Measurements from ENCODE around the gene DNAAF9.

Gene DNAAF9

GRCh38 chr20:3367089-3367488 is 40.4 kb downstream of the DNAAF9 start:
- no peak for DNase-seq

GRCh38 chr20:3364323-3365013 is 43.0 kb downstream of the DNAAF9 start:
- DNase-seq, result no peak

- no peak for DNase-seq
These were observed 46.7 kb downstream of the DNAAF9 start for GRCh38 chr20:3360752-3361151.

GRCh38 chr20:3358676-3359340 is 48.7 kb downstream of the DNAAF9 start:
- no peak for DNase-seq
